GM18502 (cell line): ENCODE results near the gene TUNAR.

ENCODE experiments used
- ATAC-seq: cut with Tn5 transposase; IDR thresholded peaks from one replicate; pipeline ENCODE4 v1.9.1; 2021; ENCODE audit warnings: mild to moderate bottlenecking; ENCODE audit not compliant: unreplicated experiment, poor library complexity

The TUNAR gene

GRCh38 chr14:95876761-95877538, at the start of gene TUNAR:
TSS of gene TUNAR (plus strand) at chr14:95876832.
- no peak for ATAC-seq

GRCh38 chr14:95828649-95829265, 47.9 kb upstream of the TUNAR start:
- ATAC-seq: no peak

GRCh38 chr14:95829321-95829720, 47.3 kb upstream of the TUNAR start:
- ATAC-seq: no peak

DNA sequence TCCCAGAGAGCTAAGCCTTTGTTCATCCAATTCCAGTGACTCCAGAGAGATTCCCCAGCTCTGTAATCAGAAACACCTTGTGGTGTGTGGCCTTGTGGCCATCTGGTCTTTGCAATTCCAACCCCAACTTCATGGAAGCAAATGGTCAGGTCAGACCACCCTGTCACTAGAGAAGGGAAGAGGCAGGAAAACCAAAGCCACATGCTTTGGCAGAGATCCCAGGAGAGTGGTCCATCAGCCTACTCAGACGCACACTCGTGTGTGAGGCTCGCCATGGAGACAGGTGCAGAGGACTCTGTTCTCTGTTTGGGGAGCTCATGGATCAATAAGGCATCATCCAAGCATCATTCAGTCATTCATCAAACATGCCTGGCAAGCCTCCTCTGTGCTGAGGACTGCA, 46.2 kb upstream of the TUNAR start:
- ATAC-seq: no peak

GRCh38 chr14:95831041-95831440, 45.6 kb upstream of the TUNAR start:
- ATAC-seq: no peak

GRCh38 chr14:95831468-95831867, 45.2 kb upstream of the TUNAR start:
- ATAC-seq: no peak

DNA sequence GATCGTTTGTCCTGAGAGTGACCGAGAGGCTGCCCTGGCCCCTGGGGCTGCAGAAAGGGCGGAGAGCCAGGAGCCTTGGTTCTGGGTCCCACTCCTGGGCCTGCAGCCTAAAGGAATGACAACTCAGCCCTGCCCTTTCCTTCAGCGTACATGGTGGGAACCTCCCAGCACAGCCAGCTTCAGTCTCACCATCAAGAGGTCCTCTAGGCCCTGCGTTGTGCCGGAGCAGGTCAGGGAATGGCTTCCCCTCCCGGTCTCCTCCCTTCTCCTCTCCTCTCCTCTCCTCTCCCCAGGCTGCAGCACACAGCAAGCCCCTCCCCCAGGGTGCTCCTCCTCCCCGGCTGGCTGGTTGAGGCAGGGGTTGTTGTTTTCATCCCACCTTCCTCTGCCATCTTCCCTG, 44.6 kb upstream of the TUNAR start:
- ATAC-seq: no peak

- no peak for ATAC-seq
Observed at GRCh38 chr14:95833429-95833828, 43.2 kb upstream of the TUNAR start.

- ATAC-seq: no peak
Observed at GRCh38 chr14:95834496-95834895, 42.1 kb upstream of the TUNAR start.

- ATAC-seq: no peak
Observed at GRCh38 chr14:95835121-95835730, 41.4 kb upstream of the TUNAR start.

- no peak for ATAC-seq
Observed at GRCh38 chr14:95838862-95839261, 37.8 kb upstream of the TUNAR start.

- no peak for ATAC-seq
Observed at GRCh38 chr14:95840094-95840700, 36.4 kb upstream of the TUNAR start.

DNA sequence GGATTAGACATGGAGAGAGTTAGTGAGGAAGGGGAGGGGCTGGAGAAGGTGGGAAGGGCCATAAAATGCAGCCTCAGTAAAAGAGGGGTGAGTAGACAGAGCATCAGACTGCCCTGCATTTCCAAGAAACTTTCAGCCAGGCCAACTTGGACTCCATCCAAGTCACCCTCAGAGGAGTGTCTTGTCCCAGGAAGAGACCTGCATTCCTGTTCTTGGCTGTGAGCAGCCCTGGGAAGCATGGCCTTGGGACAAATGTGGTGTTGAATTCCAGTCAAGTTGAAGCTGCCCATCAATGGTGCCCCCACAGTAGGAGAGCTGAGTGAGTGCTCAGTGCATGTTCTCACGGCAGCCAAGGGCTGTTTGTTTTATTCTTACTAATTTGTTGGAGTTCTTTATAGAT, 35.0 kb upstream of the TUNAR start:
- no peak for ATAC-seq

GRCh38 chr14:95849761-95850160, 26.9 kb upstream of the TUNAR start:
- ATAC-seq: no peak

GRCh38 chr14:95850429-95850828, 26.2 kb upstream of the TUNAR start:
- ATAC-seq: no peak

DNA sequence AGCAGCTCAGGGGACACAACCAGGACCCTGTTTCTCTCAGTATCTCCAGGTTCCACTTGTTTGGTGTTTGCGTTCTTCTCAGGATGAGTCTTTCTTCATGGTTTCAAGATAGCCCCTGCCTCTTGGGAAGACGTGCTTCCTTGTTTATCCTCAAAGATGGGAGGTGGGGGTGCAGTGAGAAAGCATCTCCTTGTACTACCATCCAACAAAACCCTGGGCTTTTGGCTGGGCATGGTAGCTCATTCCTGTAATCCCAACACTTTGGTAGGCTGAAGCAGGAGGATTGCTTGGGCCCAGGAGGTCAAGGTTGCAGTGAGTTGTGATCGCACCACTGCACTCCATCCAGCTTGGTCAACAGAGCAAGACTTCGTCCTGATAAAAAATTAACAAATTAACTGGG, 21.0 kb upstream of the TUNAR start:
- ATAC-seq: no peak

GRCh38 chr14:95857275-95857674, 19.4 kb upstream of the TUNAR start:
- no peak for ATAC-seq

DNA sequence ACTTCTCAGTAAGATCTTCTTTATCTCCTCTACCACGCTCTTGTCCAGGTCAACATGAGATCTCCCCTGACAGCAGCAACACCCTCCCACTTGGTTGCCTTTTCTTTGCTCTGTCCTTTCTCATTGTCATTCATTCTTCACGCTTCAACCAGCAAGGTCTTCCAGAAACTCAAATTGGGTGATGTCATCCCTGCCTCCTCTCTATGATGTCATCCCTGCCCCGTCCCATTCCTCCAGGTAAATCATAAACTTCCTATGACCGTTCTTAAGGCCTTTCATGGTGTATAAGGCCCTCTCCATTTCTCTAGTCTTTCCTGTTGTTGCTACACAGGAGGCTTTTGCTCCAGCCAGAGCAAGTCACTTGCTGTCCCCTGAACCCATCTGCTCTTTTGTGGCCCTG, 17.7 kb upstream of the TUNAR start:
- no peak for ATAC-seq

GRCh38 chr14:95862243-95862642, 14.4 kb upstream of the TUNAR start:
- no peak for ATAC-seq

GRCh38 chr14:95863295-95863694, 13.3 kb upstream of the TUNAR start:
- ATAC-seq: no peak

GRCh38 chr14:95869776-95870175, 6.9 kb upstream of the TUNAR start:
- ATAC-seq: no peak
